ENCODE measurements around the gene RPS24. TPM values are rescaled to one million over a fixed set of nuclear protein-coding genes. Genes with fewer than 3 reads are reported as not detected.
"Not testable (repeated sequence)": the region's sequence is repeated elsewhere in the genome, so short reads cannot be mapped to it uniquely, and the experiment has no call there.

RPS24 gene
- total RNA-seq, 1 experiment from 2014 or later: 2,900 TPM

GRCh38 chr10:78070726-78071125 lies 37.1 kb downstream of the RPS24 start:
- in situ Hi-C loops (cut with HindIII; ENCODE audit: low pct_unique_long_range_greater_than_20kb, low sequenced_read_pairs): no loop called here
- no peak for DNase-seq (ENCODE audit: low read depth, low spot score)

GRCh38 chr10:78071140-78071856 lies 37.6 kb downstream of the RPS24 start:
- in situ Hi-C loops (cut with HindIII; ENCODE audit: low pct_unique_long_range_greater_than_20kb, low sequenced_read_pairs): no loop called here
- DNase-seq (ENCODE audit: low read depth, low spot score): no peak

GRCh38 chr10:78071857-78072179 lies 38.2 kb downstream of the RPS24 start:
- no peak for DNase-seq (ENCODE audit: low read depth, low spot score)
- in situ Hi-C loops (cut with HindIII; ENCODE audit: low pct_unique_long_range_greater_than_20kb, low sequenced_read_pairs): no loop called here

- no peak for DNase-seq (ENCODE audit: low read depth, low spot score)
- in situ Hi-C loops (cut with HindIII; ENCODE audit: low pct_unique_long_range_greater_than_20kb, low sequenced_read_pairs): no loop called here
Observed at GRCh38 chr10:78072504-78072903, 38.8 kb downstream of the RPS24 start.

- in situ Hi-C loops (cut with HindIII; ENCODE audit: low pct_unique_long_range_greater_than_20kb, low sequenced_read_pairs); DNase-seq (ENCODE audit: low read depth, low spot score): not testable (repeated sequence)
Observed at GRCh38 chr10:78075806-78076205, 42.1 kb downstream of the RPS24 start.

GRCh38 chr10:78078539-78079330 lies 45.1 kb downstream of the RPS24 start:
- no peak for DNase-seq (ENCODE audit: low read depth, low spot score)
- in situ Hi-C loops (cut with HindIII; ENCODE audit: low pct_unique_long_range_greater_than_20kb, low sequenced_read_pairs): no loop called here

GRCh38 chr10:78079411-78079810 lies 45.7 kb downstream of the RPS24 start:
- DNase-seq (ENCODE audit: low read depth, low spot score): no peak
- in situ Hi-C loops (cut with HindIII; ENCODE audit: low pct_unique_long_range_greater_than_20kb, low sequenced_read_pairs): no loop called here

GRCh38 chr10:78081292-78081691 lies 47.6 kb downstream of the RPS24 start:
- no peak for DNase-seq (ENCODE audit: low read depth, low spot score)
- in situ Hi-C loops (cut with HindIII; ENCODE audit: low pct_unique_long_range_greater_than_20kb, low sequenced_read_pairs): no loop called here

GRCh38 chr10:78082636-78083035 lies 49.0 kb downstream of the RPS24 start:
- in situ Hi-C loops (cut with HindIII; ENCODE audit: low pct_unique_long_range_greater_than_20kb, low sequenced_read_pairs): no loop called here
- no peak for DNase-seq (ENCODE audit: low read depth, low spot score)

Other genes with a start within 250 kb of the RPS24 start
- gene DLG5, start 107.1 kb upstream of the RPS24 start, total RNA-seq (2014; rRNA removed; shearing (Covaris generic)): 5.3 and 5.5 TPM in 2 replicates
- 8.7 and 9.3 TPM in 2 replicates for gene POLR3A, start 4.3 kb upstream of the RPS24 start, total RNA-seq (2014; rRNA removed; shearing (Covaris generic))

All from SK-MEL-5 (cell line).